GM19239 (cell line): Measurements from ENCODE around the gene PPP1R12C.

Experiments used
- DNase-seq: peaks from one replicate; pipeline ENCODE4 v3.0.0; 2011; ENCODE audit warnings: low spot score; ENCODE audit not compliant: insufficient read length
- FAIRE-seq: peaks from 2 replicates; lab custom pipeline; 2011; peaks lifted over from hg19 to GRCh38; lab: Jason Lieb, UNC

The PPP1R12C gene

DNA sequence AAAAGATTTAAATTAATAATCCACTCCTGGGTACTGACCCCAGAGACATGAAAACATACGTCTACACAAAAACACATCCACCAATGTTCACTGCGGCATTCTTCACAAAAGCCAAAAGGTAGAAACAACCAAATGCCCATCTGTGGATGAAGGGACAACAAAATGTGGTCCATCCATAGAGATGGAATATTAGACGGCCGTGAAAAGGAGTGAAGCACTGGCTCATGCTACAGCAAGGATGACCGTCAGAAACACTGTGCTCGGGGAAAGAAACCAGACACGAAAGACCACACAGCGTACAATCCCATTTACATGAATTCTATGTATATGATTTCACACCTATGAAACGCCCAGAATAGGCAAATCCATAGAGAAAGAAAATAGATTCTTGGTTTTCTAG lies 60.6 kb downstream of the PPP1R12C start:
- no peak for FAIRE-seq
- DNase-seq, result no peak

DNA sequence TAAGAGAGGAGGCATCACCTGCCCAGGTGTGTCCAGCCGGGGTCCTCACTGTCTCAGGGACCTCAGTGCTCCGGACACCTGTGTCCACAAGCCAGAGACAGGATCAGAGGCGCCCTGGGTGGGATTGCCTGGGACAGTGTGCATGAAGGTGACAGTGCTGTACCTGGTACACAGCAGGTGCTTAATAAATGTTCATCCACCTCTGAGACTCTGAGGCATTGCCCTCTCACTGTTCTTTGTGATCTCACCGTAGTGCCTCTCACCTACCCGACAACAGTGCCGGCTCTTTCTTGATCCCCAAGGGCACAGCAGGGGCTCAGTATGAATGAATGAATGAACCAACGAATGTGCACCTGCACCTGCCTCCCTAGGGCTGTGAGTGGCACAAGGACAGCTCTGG lies 63.7 kb downstream of the PPP1R12C start:
- no peak for DNase-seq
- no peak for FAIRE-seq

GRCh38 chr19:55050749-55051532 lies 66.5 kb downstream of the PPP1R12C start:
- DNase-seq, result no peak
- no peak for FAIRE-seq

DNA sequence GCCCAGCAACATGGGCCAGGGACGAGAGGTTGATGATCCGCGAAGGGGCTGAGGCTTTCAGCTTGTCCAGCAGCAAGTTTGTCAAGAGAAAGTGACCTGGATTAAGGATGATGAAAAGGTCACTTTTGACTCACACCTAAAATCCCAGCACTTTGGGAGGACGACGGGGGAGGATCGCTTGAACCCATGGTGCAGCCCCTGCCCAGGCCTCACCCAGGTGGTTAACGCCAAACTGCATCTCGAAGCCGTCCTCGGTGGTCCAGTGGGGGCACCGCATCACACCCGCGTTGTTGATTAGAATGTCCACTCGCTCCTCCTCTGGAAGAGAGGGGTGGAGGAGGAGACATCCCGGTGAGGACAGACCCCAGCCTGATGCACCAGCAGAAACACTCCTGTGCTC lies 69.0 kb downstream of the PPP1R12C start:
- no peak for DNase-seq
- no peak for FAIRE-seq

- DNase-seq (no peak), FAIRE-seq (no peak)
Measured at GRCh38 chr19:55047951-55048350, 69.5 kb downstream of the PPP1R12C start.

DNA sequence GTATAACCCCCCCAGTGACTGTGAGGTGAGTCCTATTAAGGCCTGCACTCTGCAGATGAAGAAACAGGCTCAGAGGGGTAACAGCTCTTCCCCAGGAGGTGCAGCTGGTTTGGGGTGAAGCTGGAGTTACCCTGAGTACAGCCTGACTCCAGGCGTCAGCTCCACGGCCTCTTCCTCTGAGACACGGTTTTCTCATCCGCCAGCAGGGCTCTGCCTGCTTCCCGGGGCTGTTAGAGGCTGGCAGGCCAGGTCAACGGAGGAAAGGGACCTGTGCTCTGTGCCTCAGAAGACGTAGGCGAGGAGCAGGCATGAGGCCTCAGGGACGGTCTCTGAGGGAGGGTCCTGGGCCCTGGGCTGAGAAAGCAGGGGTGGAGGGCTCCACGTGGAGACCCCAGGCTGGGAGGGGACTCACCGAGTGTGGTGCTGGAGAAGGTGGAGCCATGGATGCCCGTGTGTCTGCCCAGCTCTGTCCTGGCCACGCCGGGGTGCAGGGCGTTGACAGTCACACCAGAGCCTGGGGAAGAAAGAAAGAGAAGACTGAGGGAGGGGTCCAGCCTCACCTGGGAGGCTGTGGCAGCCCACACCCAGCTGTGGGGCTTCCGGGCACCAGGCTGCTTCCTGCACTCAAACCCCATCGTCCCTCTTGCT lies 70.3 kb downstream of the PPP1R12C start:
- no peak for DNase-seq

DNA sequence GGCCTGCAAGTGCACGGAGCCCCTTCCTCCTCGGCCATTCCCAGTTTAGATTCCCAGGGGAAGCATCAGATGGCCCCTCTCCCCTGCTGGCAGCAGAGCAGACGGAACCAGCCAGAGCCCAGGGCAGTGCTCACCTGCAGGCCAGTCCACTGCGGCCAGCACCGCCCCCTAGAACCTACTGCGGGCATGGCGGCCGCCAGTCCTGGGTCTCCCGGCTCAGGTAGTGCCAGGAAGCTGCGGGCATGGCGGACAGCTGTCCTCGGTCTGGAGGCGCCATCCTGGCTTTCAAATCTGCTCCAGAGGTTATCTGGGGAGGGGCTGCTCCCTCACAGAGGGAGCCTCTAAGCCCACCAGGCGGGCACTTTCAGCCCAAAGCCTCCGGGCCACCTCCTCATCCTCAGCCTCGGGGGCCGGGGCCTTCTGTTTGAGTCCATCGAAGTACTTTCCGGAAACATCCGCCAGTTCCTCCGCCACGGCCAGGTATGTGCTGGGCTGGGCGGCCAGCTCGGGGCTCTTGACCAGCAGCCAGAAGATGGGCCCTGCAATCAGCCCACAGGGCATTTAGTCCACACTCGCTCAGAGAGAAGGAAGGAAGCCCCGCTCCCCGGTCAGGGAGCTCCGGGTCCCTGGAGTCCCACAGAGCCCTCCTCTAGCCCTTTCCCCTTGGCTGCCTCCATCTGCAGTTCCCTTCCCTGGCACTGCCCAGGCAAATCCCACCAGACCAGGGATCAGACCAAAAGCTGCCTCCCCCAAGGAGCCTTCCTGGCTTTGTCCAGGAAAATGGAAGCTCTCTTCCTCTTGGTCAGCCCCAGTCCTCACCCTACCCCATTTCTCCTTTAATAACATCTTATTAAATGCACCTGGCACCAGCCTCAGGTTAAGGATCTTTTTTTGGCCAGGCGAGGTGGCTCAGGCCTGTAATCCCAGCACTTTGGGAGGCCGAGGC lies 72.4 kb downstream of the PPP1R12C start:
- FAIRE-seq (no peak), DNase-seq (no peak)

More for the DNA sequence above, 70.3 kb downstream of the PPP1R12C start:
- FAIRE-seq, result no peak

GRCh38 chr19:55044286-55044685 lies 73.2 kb downstream of the PPP1R12C start:
- no peak for FAIRE-seq
- no peak for DNase-seq

GRCh38 chr19:55042688-55043087 lies 74.7 kb downstream of the PPP1R12C start:
- FAIRE-seq, result no peak

GRCh38 chr19:55042344-55042678 lies 75.1 kb downstream of the PPP1R12C start:
- FAIRE-seq, result no peak
- DNase-seq, result no peak

More at GRCh38 chr19:55042688-55043087, 74.7 kb downstream of the PPP1R12C start:
- DNase-seq, result no peak

GRCh38 chr19:55041627-55042343 lies 75.7 kb downstream of the PPP1R12C start:
- FAIRE-seq (no peak), DNase-seq (no peak)

GRCh38 chr19:55041244-55041626 lies 76.2 kb downstream of the PPP1R12C start:
- DNase-seq (no peak), FAIRE-seq (no peak)
